ENCODE measurements around the gene MARCHF2. TPM values are rescaled to one million over a fixed set of nuclear protein-coding genes. Genes with fewer than 3 reads are reported as not detected.

Gene MARCHF2
- total and polyA plus RNA-seq, 7 donors = 25.8 to 383 (median 283) TPM

DNA sequence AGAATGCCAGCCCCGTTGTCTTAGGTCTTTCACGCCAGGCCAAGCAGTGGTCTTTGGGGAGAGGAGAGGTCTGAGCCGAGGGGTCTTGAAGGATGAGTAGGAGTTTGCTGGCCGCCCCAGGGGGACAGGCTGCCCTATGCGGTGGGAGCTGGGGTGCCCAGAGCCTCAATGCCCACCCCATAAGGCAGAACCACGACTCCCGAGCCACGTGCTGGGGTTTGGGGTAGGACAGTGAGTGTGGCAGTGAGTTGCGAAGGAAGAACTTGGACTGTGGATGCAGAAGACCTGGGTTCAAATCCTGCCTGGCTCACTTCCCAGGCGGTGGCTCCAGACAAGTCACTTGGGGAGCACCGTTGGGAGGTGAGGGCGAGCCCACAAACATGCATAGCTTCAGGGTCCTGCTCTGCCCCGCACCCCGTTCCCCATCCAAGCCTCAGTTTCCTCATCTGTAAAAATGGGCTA lies 17.5 kb upstream of the MARCHF2 start:
- Histone ChIP-seq H3K27me3 (no peaks in the 10 kb centered on the region), H3K4me3 (no peak overlapping the region), H3K36me3 (peaks cover 0 to 16% (median 10%) of the 10 kb centered on the region in 4 donors), H3K9me3 (no peaks in the 10 kb centered on the region), H3K27ac (peak overlapping the region in 3 of 4 donors; percentile 99 to 100 (median 100)), H3K4me1 (peaks cover 4 to 70% (median 66%) of the 10 kb centered on the region in 4 donors)
- TF ChIP-seq POLR2A (IDR thresholded peaks at IDR 0.05) (no peak), EP300 (IDR thresholded peaks at IDR 0.05) (no peak), POLR2AphosphoS5 (IDR thresholded peaks at IDR 0.05) (no peak)
- TF ChIP-seq, protein P1, sequence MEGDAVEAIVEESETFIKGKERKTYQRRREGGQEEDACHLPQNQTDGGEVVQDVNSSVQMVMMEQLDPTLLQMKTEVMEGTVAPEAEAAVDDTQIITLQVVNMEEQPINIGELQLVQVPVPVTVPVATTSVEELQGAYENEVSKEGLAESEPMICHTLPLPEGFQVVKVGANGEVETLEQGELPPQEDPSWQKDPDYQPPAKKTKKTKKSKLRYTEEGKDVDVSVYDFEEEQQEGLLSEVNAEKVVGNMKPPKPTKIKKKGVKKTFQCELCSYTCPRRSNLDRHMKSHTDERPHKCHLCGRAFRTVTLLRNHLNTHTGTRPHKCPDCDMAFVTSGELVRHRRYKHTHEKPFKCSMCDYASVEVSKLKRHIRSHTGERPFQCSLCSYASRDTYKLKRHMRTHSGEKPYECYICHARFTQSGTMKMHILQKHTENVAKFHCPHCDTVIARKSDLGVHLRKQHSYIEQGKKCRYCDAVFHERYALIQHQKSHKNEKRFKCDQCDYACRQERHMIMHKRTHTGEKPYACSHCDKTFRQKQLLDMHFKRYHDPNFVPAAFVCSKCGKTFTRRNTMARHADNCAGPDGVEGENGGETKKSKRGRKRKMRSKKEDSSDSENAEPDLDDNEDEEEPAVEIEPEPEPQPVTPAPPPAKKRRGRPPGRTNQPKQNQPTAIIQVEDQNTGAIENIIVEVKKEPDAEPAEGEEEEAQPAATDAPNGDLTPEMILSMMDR (IDR thresholded peaks at IDR 0.05) = no peak
- 89 to 93% methylated on average over 14 of the region's 14 CpGs for WGBS, 2 donors
- no peak for DNase-seq
- intact Hi-C loops (cut with DNase I) = loop anchor here (5.0 kb wide), 1 partner anchor 112 kb away; no protein-coding TSS in a partner anchor

DNA sequence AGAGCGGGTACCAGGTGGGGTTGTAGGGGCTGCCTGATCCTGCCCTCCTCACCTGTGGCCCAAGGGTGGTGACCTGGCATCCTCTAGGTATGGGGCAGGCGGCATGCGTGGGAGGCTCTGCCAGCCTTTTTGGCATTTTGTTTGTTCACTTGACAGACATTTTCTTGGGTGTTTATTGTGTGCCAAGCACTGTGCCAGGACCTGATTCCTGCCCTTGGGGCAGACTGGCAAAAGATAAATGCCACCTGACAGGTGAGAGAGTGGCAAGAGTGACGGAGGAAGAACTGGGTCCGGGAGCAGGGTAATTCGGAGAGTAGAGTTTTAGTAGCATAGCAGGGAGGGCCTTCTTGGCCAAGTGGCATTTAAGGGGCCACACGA lies 16.9 kb upstream of the MARCHF2 start:
- intact Hi-C loops (cut with DNase I) = loop anchor here (5.0 kb wide), 1 partner anchor 111 kb away; no protein-coding TSS in a partner anchor
- Histone ChIP-seq H3K36me3 (peaks cover 0 to 19% (median 11%) of the 10 kb centered on the region in 4 donors), H3K27me3 (no peaks in the 10 kb centered on the region), H3K4me3 (no peak overlapping the region), H3K27ac (peak overlapping the region in 1 of 4 donors; percentile 100), H3K9me3 (no peaks in the 10 kb centered on the region), H3K4me1 (peaks cover under 1 to 65% (median 60%) of the 10 kb centered on the region in 4 donors)
- TF ChIP-seq EP300 (IDR thresholded peaks at IDR 0.05) (no peak), POLR2A (IDR thresholded peaks at IDR 0.05) (no peak), POLR2AphosphoS5 (IDR thresholded peaks at IDR 0.05) (no peak)
- TF ChIP-seq, protein P1 (IDR thresholded peaks at IDR 0.05) = no peak
- DNase-seq = no peak
- WGBS, 2 donors = 91 to 96% methylated on average over 7 of the region's 7 CpGs

DNA sequence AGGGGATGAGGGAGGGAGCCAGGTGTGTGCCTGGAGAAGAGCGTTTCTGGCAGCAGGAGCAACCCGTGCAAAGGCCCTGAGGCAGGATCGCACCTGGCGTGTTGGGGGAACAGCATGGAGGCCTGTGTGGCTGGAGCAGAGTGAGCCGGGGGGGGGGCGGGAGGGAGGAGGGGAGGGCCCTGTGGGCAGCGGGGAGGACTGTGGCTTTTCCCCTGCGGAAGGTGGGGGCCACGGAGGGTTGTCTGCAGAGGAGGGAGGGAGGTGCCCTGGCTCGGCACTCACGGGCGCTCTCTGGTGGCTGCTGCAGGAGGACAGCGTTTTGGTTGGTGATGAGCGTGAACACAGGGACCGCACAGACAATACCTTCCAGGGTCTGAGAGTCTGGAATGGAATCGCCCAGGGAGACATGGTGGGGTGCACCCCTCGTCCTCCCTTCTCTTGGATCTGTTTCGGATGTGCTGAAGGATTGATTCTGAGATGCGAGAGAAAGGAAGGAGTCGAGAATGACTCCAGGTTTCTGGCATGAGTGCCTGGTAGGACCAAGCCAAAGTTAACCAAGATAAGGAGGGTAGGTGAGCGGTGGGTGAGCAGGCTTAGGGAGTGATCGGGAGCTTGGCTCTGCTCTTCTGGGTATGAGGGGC lies 16.4 kb upstream of the MARCHF2 start:
- Histone ChIP-seq H3K36me3 (peaks cover 0 to 22% (median 11%) of the 10 kb centered on the region in 4 donors), H3K4me1 (peaks cover 0 to 60% (median 55%) of the 10 kb centered on the region in 4 donors), H3K27ac (peak overlapping the region in 2 of 4 donors; percentile 28 to 100), H3K27me3 (no peaks in the 10 kb centered on the region), H3K4me3 (no peak overlapping the region), H3K9me3 (no peaks in the 10 kb centered on the region)
- intact Hi-C loops (cut with DNase I) = loop anchor here (1.0 to 5.0 kb wide), 2 partner anchors 42 to 111 kb away; no protein-coding TSS in a partner anchor
- 64 to 68% methylated on average over 22 of the region's 22 CpGs for WGBS, 2 donors
- peak; percentile 86 for DNase-seq
- TF ChIP-seq, protein P1 (IDR thresholded peaks at IDR 0.05) = peak; percentile 30 to 53 (median 39)
- TF ChIP-seq POLR2A (IDR thresholded peaks at IDR 0.05) = no peak

DNA sequence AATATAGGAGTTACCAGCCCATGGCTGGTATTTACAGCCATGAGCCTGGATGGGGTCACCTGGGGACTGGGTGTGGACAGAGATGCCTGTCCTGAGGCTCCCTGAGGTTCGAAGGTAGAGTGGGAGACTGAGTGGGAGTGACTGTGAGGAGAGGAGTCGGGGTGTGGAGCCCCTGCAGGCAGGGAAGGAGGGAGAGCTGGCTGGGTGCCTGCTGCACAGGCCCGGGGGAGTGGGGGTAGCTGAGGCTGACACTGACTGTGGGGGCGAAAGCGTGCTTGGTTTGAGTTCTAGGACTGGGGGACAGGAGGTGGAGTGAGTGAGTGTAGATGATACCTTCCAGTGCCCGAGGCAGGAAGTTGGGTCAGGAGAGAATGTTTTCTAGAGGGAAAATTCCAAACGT lies 15.8 kb upstream of the MARCHF2 start:
- peak overlapping the region in 2 of 4 donors; percentile 11 to 28 for H3K27ac ChIP-seq
- peaks cover 5 to 27% (median 14%) of the 10 kb centered on the region in 4 donors for H3K36me3 ChIP-seq
- no peak for DNase-seq
- intact Hi-C loops (cut with DNase I) = loop anchor here (1.0 to 5.0 kb wide), 2 partner anchors 43 to 110 kb away; no protein-coding TSS in a partner anchor
- H3K27me3 ChIP-seq = no peaks in the 10 kb centered on the region
- 61 to 72% methylated on average over 7 of the region's 7 CpGs for WGBS, 2 donors
- H3K4me1 ChIP-seq = peaks cover 0 to 54% (median 49%) of the 10 kb centered on the region in 4 donors
- TF ChIP-seq POLR2AphosphoS5 (IDR thresholded peaks at IDR 0.05) (no peak), EP300 (IDR thresholded peaks at IDR 0.05) (no peak), POLR2A (IDR thresholded peaks at IDR 0.05) (no peak)
- TF ChIP-seq, protein P1 (IDR thresholded peaks at IDR 0.05) = no peak
- H3K9me3 ChIP-seq = no peaks in the 10 kb centered on the region
- H3K4me3 ChIP-seq = no peak overlapping the region
